GM12872 (cell line): ENCODE results near the gene ZDHHC14.

Source experiments
- TF ChIP-seq, protein P1 (sequence below): IDR thresholded peaks from 3 replicates; pipeline ENCODE4 v1.5.1; 2011; ENCODE audit warnings: low read depth, mild to moderate bottlenecking, low read length, moderate library complexity; ENCODE audit not compliant: insufficient read depth

ZDHHC14 gene

DNA sequence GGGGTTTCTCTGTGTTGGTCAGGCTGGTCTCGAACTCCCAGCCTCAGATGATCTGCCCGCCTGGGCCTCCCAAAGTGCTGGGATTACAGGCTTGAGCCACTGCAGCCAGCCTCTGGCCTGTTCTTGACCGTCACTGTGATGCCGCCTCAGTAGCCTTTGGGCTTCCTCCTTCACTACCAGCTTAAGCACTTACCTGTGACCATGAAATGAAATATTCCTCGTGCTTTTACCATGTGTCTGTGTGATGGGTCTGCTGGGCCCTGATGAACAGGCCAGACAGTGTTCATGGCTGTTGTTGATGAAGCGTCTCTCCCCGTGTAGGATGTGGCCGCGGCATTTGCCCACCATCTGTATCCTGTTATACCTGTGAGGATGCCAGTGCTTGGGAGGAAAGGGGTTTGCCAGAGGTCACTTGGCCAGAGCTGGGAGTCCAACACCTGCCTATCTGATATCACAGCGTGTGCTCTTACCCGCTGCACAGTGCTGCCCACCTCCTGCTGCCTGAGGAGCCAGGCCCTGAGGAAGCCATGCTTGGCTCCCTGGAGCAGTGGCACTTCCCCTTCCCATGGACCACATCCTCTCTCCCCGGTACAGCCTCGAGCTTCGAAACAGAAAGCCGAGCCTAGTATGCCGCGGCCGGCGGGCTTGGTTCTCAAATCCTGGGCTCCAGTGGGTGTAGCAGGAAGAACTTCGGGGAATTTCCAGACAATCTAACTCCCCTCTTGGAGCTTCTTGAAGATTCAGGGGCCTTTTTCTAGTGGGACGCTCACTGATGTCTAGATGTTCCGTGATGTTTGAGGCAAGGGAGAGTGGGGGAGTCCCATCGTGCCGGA is 167.9 kb downstream of the ZDHHC14 start:
- TF ChIP-seq, protein P1, sequence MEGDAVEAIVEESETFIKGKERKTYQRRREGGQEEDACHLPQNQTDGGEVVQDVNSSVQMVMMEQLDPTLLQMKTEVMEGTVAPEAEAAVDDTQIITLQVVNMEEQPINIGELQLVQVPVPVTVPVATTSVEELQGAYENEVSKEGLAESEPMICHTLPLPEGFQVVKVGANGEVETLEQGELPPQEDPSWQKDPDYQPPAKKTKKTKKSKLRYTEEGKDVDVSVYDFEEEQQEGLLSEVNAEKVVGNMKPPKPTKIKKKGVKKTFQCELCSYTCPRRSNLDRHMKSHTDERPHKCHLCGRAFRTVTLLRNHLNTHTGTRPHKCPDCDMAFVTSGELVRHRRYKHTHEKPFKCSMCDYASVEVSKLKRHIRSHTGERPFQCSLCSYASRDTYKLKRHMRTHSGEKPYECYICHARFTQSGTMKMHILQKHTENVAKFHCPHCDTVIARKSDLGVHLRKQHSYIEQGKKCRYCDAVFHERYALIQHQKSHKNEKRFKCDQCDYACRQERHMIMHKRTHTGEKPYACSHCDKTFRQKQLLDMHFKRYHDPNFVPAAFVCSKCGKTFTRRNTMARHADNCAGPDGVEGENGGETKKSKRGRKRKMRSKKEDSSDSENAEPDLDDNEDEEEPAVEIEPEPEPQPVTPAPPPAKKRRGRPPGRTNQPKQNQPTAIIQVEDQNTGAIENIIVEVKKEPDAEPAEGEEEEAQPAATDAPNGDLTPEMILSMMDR = no peak

DNA sequence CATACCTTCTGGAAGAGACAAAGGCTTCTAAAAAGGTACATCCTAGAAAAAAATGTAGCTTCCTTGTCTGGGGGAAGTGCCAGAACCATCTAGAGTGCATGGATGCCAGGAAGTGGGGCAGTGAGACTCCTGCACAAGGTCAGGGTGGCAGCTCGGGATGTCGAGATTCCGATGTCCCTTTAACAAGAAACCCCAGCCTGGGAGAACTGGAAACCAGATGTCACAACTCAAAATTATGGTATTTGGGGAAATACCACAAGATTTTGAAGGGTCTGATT is 168.4 kb downstream of the ZDHHC14 start:
- TF ChIP-seq, protein P1 = no peak

DNA sequence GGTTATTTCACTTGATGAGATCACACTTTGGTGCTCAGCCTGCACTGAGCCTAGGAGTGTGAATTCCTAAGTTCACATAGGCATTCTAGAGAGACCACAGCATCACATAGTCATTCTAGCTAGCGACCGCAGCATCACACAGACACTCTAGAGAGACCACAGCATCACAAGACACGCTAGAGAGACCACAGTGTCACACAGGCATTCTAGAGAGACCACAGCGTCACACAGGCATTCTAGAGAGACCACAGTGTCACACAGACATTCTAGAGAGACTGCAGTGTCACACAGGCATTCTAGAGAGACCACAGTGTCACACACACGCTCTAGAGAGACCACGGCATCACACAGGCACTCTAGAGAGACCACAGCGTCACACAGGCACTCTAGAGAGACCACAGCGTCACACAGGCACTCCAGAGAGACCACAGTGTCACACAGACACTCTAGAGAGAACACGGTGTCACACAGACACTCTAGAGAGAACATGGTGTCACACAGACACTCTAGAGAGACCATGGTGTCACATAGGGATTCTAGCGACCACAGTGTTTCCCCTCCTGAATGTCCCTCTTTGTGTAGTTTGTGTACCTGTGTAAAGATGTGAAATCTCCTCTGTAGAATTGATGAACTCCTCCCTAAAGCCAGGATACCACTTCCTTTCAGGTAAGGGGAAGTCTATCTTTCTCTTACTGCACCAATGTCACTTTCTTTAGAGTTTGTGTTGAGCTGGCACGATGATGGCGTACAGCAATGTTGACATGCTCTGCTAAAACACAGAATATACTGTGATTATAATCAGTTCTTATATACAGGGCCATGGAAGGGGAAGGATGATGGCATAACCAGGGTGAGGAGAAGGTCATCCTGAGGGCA is 169.4 kb downstream of the ZDHHC14 start:
- TF ChIP-seq, protein P1 = no peak

DNA sequence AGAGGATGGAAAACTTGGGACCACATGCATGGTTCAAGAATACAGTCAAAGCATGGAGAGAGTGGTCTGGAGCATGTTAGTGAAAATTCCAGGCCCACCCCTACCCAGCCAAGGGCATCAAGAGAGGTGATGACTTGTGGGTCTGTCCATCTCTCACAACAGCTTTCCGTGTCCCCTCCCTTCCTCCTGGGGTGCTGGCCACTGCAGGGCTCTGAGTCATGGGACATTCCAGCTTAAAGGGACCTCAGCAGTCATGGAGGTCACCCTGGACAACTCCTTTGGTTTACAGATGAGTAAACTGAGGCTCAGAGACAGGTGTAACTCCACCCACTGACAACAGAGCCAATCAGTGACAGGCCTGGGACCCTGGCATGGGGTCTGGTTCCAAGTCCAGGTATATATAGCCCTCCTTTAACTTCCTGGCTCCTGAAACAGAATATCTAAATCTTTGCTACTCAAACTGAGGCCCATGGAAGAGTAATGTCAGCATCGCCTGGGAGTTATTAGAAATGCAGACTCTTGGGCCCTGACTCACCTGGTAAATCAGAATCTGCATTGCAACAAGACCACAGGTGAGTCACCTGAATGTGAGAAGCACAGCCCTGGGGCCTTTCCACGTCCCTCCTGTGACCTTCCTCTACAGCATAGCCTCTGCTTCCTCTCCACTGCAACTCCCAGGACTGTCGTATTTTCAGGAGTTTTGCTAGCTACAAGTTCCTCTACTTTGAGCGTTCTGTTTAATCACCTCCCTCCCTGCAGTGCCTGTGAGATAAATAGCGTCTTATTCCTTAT is 170.2 kb downstream of the ZDHHC14 start:
- TF ChIP-seq, protein P1 = no peak

DNA sequence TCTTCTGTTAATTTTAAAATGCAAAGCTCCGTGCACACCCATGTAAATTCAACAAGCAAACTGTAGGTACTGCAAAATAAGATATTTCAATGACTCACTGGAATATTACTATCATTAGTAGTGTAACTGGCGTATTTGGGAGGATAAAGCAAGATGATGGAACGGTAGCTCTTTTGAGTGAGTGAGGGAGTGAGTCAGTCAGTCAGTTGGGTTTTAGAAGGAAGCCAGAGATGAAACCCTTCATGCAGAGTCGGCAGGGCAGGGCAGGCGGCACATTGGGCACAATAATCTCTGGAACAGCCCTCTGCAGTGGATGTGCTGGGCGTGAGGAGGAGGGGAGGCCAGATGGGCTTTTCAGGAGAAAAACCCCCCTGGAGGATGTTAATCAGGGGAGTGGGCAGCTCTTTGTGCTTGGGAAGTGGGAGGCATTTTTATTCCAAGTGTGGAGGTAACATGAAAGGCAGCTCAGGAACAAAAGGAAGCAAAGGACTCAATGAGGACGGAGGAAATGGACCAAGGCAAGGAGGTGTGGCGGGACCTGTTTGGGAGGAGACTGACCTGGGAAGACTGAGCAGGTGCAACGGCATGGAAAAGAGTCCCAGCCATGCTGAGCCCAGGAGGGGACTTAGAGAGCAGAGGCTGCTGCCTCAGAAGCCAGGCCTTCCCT is 171.2 kb downstream of the ZDHHC14 start:
- TF ChIP-seq, protein P1 = no peak

DNA sequence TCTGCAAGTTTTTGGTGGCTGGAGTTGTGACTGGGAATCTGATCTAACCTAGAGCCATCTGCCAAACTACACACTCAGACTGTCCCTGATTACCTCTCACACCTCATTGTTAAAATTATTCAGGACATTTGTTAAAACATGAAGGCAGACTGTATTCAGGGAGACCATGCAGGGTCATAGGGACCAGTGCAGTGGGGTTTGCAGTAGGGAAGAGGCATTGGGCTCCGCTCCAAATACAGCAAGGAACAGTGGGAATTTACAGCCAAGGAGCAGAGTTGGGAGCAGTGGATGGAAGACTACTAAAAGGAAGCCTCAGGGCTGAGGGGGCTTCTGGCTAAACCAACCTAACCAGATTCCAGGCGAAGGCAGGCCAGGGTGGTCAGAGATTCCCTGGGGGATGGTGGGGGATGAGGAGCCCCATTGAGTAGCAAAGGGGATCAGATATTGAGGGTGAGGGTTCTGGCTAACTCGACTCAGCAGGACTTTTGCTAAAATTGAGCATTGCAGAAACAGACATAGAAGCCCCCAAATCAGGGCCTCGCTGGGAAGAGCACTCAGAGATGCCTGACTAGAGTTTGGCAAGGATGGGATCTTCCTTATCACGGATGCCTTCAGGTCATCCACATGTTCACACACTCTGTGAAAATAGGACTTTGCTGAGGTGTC is 172.0 kb downstream of the ZDHHC14 start:
- TF ChIP-seq, protein P1 = no peak
